CD4-positive, alpha-beta T cell (primary cell): Measurements from ENCODE around the gene WDFY4. TPM values are rescaled to one million over a fixed set of nuclear protein-coding genes. Genes with fewer than 3 reads are reported as not detected.

ENCODE experiments used
- ATAC-seq: fragments of 200-7000 bp; cut with Tn5 transposase; one replicate; pipeline ENCODE4 v1.10.0; 2022; ENCODE audit warnings: mild to moderate bottlenecking; ENCODE audit not compliant: poor library complexity
- CTCF ChIA-PET: fragments of 350-600 bp; sonication (Branson Sonifier 250); formaldehyde crosslinking; loops from one replicate; lab custom pipeline; 2021; ENCODE audit warnings: antibody characterized with exemption, inconsistent platforms; lab: Charles Lee
- POLR2A ChIA-PET: fragments of 350-600 bp; sonication (Branson Sonifier 250); formaldehyde crosslinking; loops from one replicate; lab custom pipeline; 2021; ENCODE audit warnings: antibody characterized with exemption, inconsistent platforms; lab: Charles Lee
- DNase-seq, 14 experiments: peaks; one replicate each; pipeline ENCODE4 v3.0.0-alpha.2; 2013 to 2020; ENCODE audit warnings: mixed read lengths in 2 of 14
- H3K27ac ChIP-seq, 2 donors: one replicate each; pipeline versions ENCODE4 v1.5.1 to v1.7.0; 2013; ENCODE audit warnings: low read length in 2 of 2, low read depth in 1 of 2, mild to moderate bottlenecking in 1 of 2
- H3K27me3 ChIP-seq, 2 experiments: 1 replicate in 1 of 2; 2 replicates in 1 of 2; pipeline versions ENCODE4 v1.6.1 to v1.7.0; 2013; ENCODE audit warnings: low read length in 2 of 2, control low read depth in 1 of 2, mild to moderate bottlenecking in 1 of 2, moderate library complexity in 1 of 2; ENCODE audit not compliant: insufficient read depth in 2 of 2, control insufficient read depth in 1 of 2
- H3K36me3 ChIP-seq: one replicate; pipeline ENCODE4 v1.6.1; 2013; ENCODE audit warnings: low read length, control low read depth; ENCODE audit not compliant: insufficient read depth
- H3K4me1 ChIP-seq: one replicate; pipeline ENCODE4 v1.6.1; 2013; ENCODE audit warnings: low read length, control low read depth; ENCODE audit not compliant: insufficient read depth
- H3K4me3 ChIP-seq: one replicate; pipeline ENCODE4 v1.5.1; 2013; ENCODE audit warnings: mild to moderate bottlenecking, low read length, moderate library complexity
- H3K9me3 ChIP-seq, 2 experiments: 1 replicate in 1 of 2; 2 replicates in 1 of 2; pipeline versions ENCODE4 v1.6.1 to v1.7.0; 2013; ENCODE audit warnings: low read length in 2 of 2, mild to moderate bottlenecking in 2 of 2, control low read depth in 1 of 2, moderate library complexity in 1 of 2; ENCODE audit not compliant: control insufficient read depth in 1 of 2, insufficient read depth in 1 of 2
- H3K27ac Mint-ChIP-seq: one replicate; pipeline ENCODE4 v1.8.0; 2020; ENCODE audit warnings: mixed read lengths
- H3K27me3 Mint-ChIP-seq: one replicate; pipeline ENCODE4 v1.8.0; 2021; ENCODE audit warnings: mixed read lengths
- H3K36me3 Mint-ChIP-seq: one replicate; pipeline ENCODE4 v1.8.0; 2021; ENCODE audit warnings: low read depth, mixed read lengths
- H3K4me1 Mint-ChIP-seq: one replicate; pipeline ENCODE4 v1.8.0; 2021; ENCODE audit warnings: low read depth, mixed read lengths
- H3K4me3 Mint-ChIP-seq: one replicate; pipeline ENCODE4 v1.8.0; 2020; ENCODE audit warnings: mild to moderate bottlenecking, mixed read lengths
- H3K9me3 Mint-ChIP-seq: one replicate; pipeline ENCODE4 v1.8.0; 2020; ENCODE audit warnings: mixed read lengths
- CTCF ChIP-seq: fragments of 200-600 bp; IDR thresholded peaks from one replicate; pipeline ENCODE4 v1.8.0; 2022; ENCODE audit warnings: antibody characterized with exemption, mild to moderate bottlenecking
- intact Hi-C, 2 experiments: fragments of 100-400 bp; cut with DNase I in 1 of 2; cut with micrococcal nuclease in 1 of 2; formaldehyde crosslinking; loops; one replicate each; pipeline versions ENCODE4 v1.15.1 to v1.9.0; 2023 to 2025; cut with DNase I, micrococcal nuclease
- total RNA-seq, 174 experiments: library from RNA in 2 of 174; stranded (reverse) in 2 of 174; gene quantifications; one replicate each; pipeline ENCODE4 v1.2.3 and lab custom pipeline; 2021 to 2026

WDFY4 gene
- total RNA-seq, 2 experiments from 2014 or later = 1.3 to 2.5 TPM

- no peaks in the 10 kb centered on the region for H3K27me3 Mint-ChIP-seq
- H3K36me3 Mint-ChIP-seq = no peaks in the 10 kb centered on the region
- Histone ChIP-seq H3K4me3 (no peak overlapping the region), H3K4me1 (no peaks in the 10 kb centered on the region), H3K27ac (no peak overlapping the region), H3K27me3 (no peaks in the 10 kb centered on the region), H3K36me3 (no peaks in the 10 kb centered on the region), H3K9me3 (peaks cover 0 to 3% of the 10 kb centered on the region in 2 experiments)
- H3K4me1 Mint-ChIP-seq = no peaks in the 10 kb centered on the region
- TF ChIP-seq CTCF = no peak
- CTCF ChIA-PET = no interaction called here
- H3K27ac Mint-ChIP-seq = no peak overlapping the region
- DNase-seq = no peak
- H3K9me3 Mint-ChIP-seq = no peaks in the 10 kb centered on the region
- no peak for ATAC-seq
- intact Hi-C loops = no loop called here
- H3K4me3 Mint-ChIP-seq = no peak overlapping the region
- POLR2A ChIA-PET = no interaction called here
Observed at GRCh38 chr10:48838834-48839233, 154.2 kb downstream of the WDFY4 start.

GRCh38 chr10:48839809-48840679 lies 155.4 kb downstream of the WDFY4 start:
- Histone ChIP-seq H3K27me3 (no peaks in the 10 kb centered on the region), H3K9me3 (peaks cover 0 to 3% of the 10 kb centered on the region in 2 experiments), H3K4me3 (no peak overlapping the region), H3K27ac (no peak overlapping the region), H3K36me3 (no peaks in the 10 kb centered on the region), H3K4me1 (no peaks in the 10 kb centered on the region)
- TF ChIP-seq CTCF = no peak
- Mint-ChIP-seq H3K27ac (no peak overlapping the region), H3K4me1 (no peaks in the 10 kb centered on the region), H3K9me3 (no peaks in the 10 kb centered on the region), H3K4me3 (no peak overlapping the region), H3K27me3 (no peaks in the 10 kb centered on the region), H3K36me3 (no peaks in the 10 kb centered on the region)
- no peak for DNase-seq
- ChIA-PET CTCF (no interaction called here), POLR2A (no interaction called here)
- ATAC-seq = no peak
- intact Hi-C loops = no loop called here

- Mint-ChIP-seq H3K9me3 (no peaks in the 10 kb centered on the region), H3K4me3 (no peak overlapping the region), H3K36me3 (no peaks in the 10 kb centered on the region), H3K4me1 (no peaks in the 10 kb centered on the region), H3K27ac (no peak overlapping the region), H3K27me3 (no peaks in the 10 kb centered on the region)
- H3K9me3 ChIP-seq = peaks cover 0 to 3% of the 10 kb centered on the region in 2 experiments
- no peak overlapping the region for H3K27ac ChIP-seq
- H3K36me3 ChIP-seq = no peaks in the 10 kb centered on the region
- POLR2A ChIA-PET = no interaction called here
- H3K4me1 ChIP-seq = no peaks in the 10 kb centered on the region
- ATAC-seq (no peak), DNase-seq (no peak)
- CTCF ChIA-PET = no interaction called here
- intact Hi-C loops = no loop called here
- no peak for TF ChIP-seq CTCF
- no peaks in the 10 kb centered on the region for H3K27me3 ChIP-seq
- no peak overlapping the region for H3K4me3 ChIP-seq
Observed at GRCh38 chr10:48842231-48842630, 157.6 kb downstream of the WDFY4 start.
